ENCODE data around the gene STOX2. TPM values are rescaled to one million over a fixed set of nuclear protein-coding genes. Genes with fewer than 3 reads are reported as not detected.

Gene STOX2
- total RNA-seq, 1 donor from 2014 or later, result 8.5 TPM

DNA sequence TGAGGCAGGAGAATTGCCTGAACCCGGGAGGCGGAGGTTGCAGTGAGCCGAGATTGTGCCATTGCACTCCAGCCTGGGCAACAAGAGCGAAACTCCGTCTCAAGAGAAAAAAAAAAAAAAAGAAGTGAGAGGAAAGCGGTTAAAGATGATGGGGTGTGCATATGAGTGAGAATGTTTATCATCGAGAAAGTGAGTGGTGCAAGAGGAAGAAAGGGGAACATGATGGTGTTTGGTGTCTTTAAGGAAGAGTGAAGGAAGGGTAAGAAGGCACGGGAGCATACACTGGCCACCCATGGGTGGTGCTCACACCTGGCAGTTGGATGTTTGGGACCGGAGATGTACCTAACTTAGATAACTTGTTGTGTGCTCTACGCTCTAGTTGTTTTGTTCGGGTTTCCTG is 62.2 kb downstream of the STOX2 start:
- no peak for ATAC-seq (ENCODE audit: poor library complexity)
- intact Hi-C loops (cut with DNase I), result no loop called here
- no peak for DNase-seq

DNA sequence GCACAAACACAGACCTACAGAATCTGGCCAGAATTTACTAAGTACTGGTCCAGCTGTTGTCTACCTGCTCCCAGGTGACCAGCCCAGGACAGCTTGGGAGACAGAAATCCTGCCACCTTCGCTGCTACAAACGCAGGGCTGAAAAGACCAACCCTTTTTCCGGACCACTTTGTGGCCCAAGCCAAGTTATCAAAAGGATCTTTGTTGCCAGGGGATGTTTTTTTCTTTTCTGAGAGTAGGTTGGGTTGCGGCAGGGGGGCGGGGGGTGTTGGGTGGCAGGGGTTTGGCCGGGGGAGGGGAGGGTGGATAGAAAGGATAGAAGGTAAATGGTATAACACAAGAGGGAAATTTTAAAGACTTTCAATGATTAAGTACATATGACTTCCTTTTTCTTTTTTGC is 63.4 kb downstream of the STOX2 start:
- no peak for ATAC-seq (ENCODE audit: poor library complexity)
- intact Hi-C loops (cut with DNase I), result no loop called here

GRCh38 chr4:183968931-183969330 is 63.8 kb downstream of the STOX2 start:
- DNase-seq (no peak), ATAC-seq (ENCODE audit: poor library complexity) (no peak)
- intact Hi-C loops (cut with DNase I), result no loop called here

More for the DNA sequence above, 63.4 kb downstream of the STOX2 start:
- DNase-seq, result no peak

DNA sequence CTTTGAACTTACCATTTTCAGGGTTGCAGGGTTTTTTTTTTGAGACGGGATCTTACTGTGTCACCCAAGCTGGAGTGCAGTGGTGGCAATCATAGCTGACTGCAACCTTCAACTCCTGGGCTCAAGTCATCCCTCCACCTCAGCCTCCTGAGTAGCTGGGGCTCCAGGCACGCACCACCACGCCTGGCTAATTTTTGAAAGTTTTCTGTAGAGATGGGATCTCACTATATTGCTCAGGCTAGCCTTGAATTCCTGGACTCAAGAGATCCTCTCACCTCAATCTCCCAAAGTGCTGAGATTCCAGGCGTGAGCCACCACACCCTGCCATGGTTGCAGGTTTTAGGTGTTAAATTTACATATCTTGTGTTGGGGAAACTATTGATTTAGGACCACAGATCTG is 64.5 kb downstream of the STOX2 start:
- DNase-seq (no peak), ATAC-seq (ENCODE audit: poor library complexity) (no peak)
- intact Hi-C loops (cut with DNase I), result no loop called here

DNA sequence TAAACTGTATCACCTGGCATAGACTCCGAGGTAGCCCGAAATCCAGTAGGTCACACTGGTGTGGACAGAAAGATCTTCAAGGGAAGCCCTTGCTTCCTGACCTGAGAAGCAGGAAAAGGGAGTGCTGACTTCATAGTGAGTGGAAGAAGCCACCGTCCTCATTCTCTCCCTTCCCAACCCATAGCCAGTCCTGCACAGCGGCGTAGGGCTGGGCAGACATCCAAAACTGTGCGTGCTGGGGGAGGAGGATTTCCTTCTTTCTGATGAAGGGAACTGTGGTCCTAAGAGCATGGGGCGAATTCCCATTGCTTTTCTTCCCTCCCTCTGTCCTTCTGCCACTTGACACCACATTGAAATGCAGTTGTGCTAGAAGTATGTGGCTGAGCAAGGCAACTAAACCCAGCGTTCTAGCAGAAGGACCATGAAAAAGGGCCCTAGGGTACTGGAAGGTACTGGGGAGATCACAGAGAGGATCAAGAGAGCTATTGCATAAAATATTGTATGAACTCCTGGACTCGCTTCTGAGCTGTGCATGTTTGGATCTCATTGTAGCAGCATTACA is 66.9 kb downstream of the STOX2 start:
- intact Hi-C loops (cut with DNase I), result no loop called here
- ATAC-seq (ENCODE audit: poor library complexity), result peak; percentile 66
- peak; percentile 55 for DNase-seq

- no peak for ATAC-seq (ENCODE audit: poor library complexity)
- intact Hi-C loops (cut with DNase I), result no loop called here
- DNase-seq, result no peak
Measured at GRCh38 chr4:183977707-183978106, 72.6 kb downstream of the STOX2 start.

DNA sequence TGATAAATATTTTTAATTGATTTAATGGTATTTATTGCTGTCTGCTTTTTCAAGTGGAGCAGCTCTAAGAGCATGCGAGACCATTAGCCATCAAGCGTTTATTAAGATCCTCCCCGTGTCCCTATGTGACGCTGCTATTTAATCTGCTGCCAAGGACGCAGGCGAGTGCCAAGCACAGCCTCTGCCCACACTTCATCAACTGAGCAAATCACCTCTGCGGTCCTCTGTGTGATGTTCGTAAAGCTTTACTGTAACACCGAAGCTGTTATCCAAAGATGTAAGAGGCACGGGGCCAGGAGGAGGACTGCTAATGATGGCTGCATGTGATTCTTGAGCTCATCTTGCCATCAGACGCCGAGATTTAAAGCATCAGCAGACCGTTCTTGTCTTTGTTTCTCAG is 79.5 kb downstream of the STOX2 start:
- intact Hi-C loops (cut with DNase I), result no loop called here
- DNase-seq (peak; percentile 66), ATAC-seq (ENCODE audit: poor library complexity) (peak; percentile 60)

- ATAC-seq (ENCODE audit: poor library complexity), result no peak
- intact Hi-C loops (cut with DNase I), result no loop called here
Measured at GRCh38 chr4:183985786-183986185, 80.7 kb downstream of the STOX2 start.

DNA sequence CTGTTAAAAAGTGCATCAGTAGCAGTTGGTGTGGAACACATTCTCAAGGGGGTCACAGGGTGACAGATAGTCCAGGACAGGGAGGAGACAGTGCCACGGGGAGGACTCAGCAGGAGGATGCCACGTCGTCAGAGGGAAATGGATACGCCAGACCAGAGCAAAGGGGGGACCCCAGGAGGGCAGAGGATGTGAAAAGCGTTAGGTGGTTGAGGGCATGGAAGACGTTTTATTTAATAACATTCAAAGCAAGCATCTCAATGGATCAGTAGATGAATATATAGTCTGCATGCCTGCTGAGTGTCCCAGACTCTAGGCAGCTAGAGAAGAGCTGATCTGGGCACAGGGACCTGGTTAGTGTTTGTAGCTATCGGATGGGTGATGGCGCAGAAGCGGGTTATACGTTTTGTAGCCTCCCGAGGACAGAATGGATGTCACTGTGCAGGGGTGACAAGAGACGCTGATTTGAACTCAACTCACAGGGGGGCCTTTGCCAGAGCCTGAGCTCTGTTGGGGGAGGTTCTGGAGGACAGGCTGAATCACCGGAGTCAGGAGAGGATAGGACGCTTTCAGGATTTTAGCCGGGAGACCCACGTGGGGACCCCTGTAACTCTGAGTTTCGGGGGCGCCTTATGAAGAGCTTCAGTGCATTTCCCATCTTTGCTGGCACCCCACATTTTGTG is 81.3 kb downstream of the STOX2 start:
- intact Hi-C loops (cut with DNase I), result no loop called here
- DNase-seq (no peak), ATAC-seq (ENCODE audit: poor library complexity) (no peak)

More at GRCh38 chr4:183985786-183986185, 80.7 kb downstream of the STOX2 start:
- DNase-seq, result no peak

DNA sequence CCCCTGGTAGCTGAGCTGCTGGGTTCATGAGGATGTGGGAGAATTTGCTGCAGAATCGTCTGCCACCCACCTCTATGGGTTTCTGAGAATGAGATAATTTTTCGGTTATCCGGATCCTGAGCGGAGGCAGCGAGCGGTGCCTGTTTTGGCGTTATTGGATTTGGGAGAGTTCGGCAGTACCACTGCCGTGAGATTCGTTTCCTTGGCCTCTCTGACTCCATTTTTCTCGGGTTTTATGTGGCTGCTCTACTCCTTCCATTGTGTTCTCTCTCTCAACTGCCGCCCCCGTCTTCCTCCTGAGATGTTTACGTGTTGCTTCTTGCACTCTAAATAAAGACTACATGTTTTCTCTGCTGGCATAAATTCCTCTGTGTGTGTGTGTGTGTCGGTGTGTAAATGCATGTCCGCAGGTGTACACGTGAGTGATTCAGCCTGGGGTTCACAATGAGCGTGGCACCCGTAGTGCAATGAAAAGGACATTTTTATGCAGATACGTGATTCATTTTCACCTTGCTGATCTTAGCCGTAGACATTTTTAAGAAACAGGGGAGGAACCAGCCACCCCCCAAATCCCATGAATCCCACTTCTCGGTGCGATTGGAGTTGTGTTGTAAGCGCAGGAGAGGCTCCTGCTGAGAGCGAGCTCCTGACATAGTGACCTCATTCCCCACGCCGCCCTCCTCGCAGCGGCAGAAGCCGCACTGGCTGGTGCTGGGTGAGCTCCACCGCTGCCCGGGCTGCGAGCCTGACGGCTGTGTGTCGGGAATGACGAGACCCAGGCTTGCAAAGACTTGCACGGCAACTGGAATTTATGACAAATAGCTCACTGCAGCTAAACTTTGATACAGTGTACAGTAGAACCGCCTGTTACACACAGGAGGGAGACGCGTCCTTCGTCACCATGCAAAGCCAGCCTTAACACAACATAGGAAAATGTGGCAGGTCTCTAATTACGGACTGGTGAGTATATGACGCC is 82.2 kb downstream of the STOX2 start:
- peak; percentile 85 for DNase-seq
- intact Hi-C loops (cut with DNase I), result no loop called here
- peak; percentile 87 for ATAC-seq (ENCODE audit: poor library complexity)

- peak; percentile 71 for DNase-seq
- ATAC-seq (ENCODE audit: poor library complexity), result peak; percentile 93
- intact Hi-C loops (cut with DNase I), result no loop called here
Measured at GRCh38 chr4:183987987-183988392, 82.9 kb downstream of the STOX2 start.

DNA sequence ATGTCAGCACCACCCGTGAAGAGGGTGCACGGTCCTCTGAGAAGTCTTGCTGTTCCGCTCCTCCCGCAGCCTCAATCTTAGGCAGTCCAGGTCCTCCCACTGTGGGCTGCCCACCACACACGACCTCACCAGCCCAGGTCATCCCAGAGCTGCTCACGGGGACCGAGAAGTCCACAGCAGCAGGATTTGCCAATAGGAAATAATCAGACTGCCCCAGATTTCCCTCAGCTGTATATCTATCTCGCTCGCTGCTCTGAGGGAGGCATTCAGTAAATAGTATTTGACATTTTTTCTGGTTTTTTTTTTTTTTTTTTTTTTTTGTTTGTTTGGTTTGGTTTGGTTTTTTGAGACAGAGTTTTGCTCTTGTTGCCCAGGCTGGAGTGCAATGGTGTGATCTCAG is 83.8 kb downstream of the STOX2 start:
- no peak for DNase-seq
- no peak for ATAC-seq (ENCODE audit: poor library complexity)
- intact Hi-C loops (cut with DNase I), result no loop called here

DNA sequence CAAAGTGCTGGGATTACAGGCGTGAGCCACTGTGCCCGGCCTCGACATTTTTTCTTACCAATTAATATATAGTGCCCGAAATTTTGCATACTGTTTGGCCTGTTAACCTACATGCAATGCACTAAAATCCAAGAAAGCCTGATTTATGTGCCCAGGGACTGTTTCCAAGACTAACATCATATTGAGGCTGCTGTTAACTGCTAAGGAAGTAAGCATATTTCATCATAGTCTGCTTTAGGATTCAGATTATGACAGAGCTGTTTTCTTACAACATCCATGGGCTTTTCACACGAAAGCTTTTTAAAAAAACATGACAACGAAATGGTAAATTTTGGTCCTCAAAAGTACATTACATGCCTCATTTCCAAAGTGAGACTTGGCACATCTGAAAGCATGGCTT is 84.4 kb downstream of the STOX2 start:
- intact Hi-C loops (cut with DNase I), result no loop called here

DNA sequence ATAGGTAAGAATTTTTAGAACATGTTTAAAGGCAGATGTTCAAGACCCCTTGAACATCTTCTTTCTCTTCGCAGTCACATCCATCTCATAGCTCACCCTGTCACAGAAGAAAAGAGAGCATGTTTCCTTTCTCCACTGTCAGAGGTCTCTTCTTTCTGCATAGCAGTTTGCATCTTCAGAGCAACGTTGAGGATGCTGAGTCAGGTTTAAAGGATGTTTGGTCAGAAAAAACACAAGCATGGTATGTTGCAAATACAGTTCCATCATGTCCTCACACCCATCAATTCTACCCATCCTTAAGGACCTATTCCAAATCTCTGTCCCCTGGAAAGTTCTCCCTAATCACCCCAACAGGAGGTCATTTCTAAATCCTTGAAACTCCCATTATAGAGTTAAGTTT is 84.8 kb downstream of the STOX2 start:
- intact Hi-C loops (cut with DNase I), result no loop called here
- ATAC-seq (ENCODE audit: poor library complexity) (no peak), DNase-seq (no peak)

More for the DNA sequence above, 84.4 kb downstream of the STOX2 start:
- no peak for DNase-seq
- no peak for ATAC-seq (ENCODE audit: poor library complexity)

GRCh38 chr4:183993676-183994075 is 88.6 kb downstream of the STOX2 start:
- no peak for ATAC-seq (ENCODE audit: poor library complexity)
- intact Hi-C loops (cut with DNase I), result no loop called here
- no peak for DNase-seq

- intact Hi-C loops (cut with DNase I), result no loop called here
- no peak for ATAC-seq (ENCODE audit: poor library complexity)
- DNase-seq, result no peak
Measured at GRCh38 chr4:183995570-183995969, 90.5 kb downstream of the STOX2 start.

GRCh38 chr4:183996868-183997267 is 91.8 kb downstream of the STOX2 start:
- DNase-seq (no peak), ATAC-seq (ENCODE audit: poor library complexity) (no peak)
- intact Hi-C loops (cut with DNase I), result no loop called here

DNA sequence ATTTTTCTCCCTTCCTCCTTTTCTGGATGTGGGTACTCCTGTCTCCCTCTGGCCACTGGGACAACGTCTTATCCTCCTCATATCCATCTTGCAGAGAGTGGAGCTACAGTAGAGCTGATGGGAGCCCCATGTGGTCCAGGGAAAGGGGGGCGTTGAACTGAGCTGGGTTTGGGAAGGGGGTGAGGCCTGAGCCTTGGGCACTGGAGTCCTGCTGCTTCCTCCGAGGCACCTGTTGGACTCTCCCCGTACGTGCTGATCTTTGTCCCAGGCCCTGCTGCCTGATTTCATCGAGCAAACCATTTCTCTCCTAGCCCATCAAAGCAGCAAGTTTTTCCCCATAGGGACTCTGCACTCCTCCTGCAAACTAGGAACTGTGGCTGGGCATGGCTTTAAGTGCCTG is 94.3 kb downstream of the STOX2 start:
- DNase-seq (no peak), ATAC-seq (ENCODE audit: poor library complexity) (no peak)
- intact Hi-C loops (cut with DNase I), result no loop called here
